H1 (cell line): ENCODE measurements around the gene TOP2B.

Experiments
- CEBPB ChIP-seq: IDR thresholded peaks from 2 replicates; pipeline ENCODE4 v1.6.1; 2012; ENCODE audit warnings: low read depth, low read length
- CHD1 ChIP-seq: IDR thresholded peaks from 2 replicates; pipeline ENCODE4 v1.6.1; 2012; ENCODE audit warnings: low read depth, low read length, improper control_type of control experiment
- HDAC2 ChIP-seq, 2 experiments: fragments of 300-600 bp in 1 of 2; sonication (generic) in 1 of 2; IDR thresholded peaks; 2 replicates each; pipeline ENCODE4 v1.6.1; 2011 to 2012; ENCODE audit warnings: low read depth in 2 of 2, low read length in 2 of 2, mild to moderate bottlenecking in 2 of 2, moderate library complexity in 2 of 2, borderline replicate concordance in 1 of 2, inconsistent platforms in 1 of 2
- MAFK ChIP-seq: IDR thresholded peaks from 2 replicates; pipeline ENCODE4 v1.6.1; 2012; ENCODE audit warnings: low read depth, mild to moderate bottlenecking, improper control_type of control experiment, low read length
- PHF8 ChIP-seq: fragments of 200-600 bp; sonication (generic); conservative IDR thresholded peaks from 2 replicates; pipeline ENCODE4 v1.7.1; 2012; ENCODE audit warnings: low read depth, mild to moderate bottlenecking, inconsistent platforms, low read length, moderate library complexity
- POLR2A ChIP-seq, 2 experiments: IDR thresholded peaks; 1 replicate in 1 of 2; 2 replicates in 1 of 2; pipeline ENCODE4 v1.6.1; 2011; ENCODE audit warnings: low read depth in 2 of 2, low read length in 2 of 2, mild to moderate bottlenecking in 2 of 2; ENCODE audit errors: control extremely low read depth in 1 of 2
- POLR2AphosphoS5 ChIP-seq: IDR thresholded peaks from 2 replicates; pipeline ENCODE4 v1.6.1; 2011; ENCODE audit warnings: low read depth, low read length
- SP2 ChIP-seq: IDR thresholded peaks from 2 replicates; pipeline ENCODE4 v1.6.1; 2012; ENCODE audit warnings: mild to moderate bottlenecking, low read length, inconsistent platforms
- TF ChIP-seq, protein P1 (sequence below), 3 experiments: IDR thresholded peaks; 1 replicate in 2 of 3; 2 replicates in 1 of 3; pipeline versions ENCODE4 v1.5.1 to v1.6.1; 2011; ENCODE audit warnings: low read length in 3 of 3, mild to moderate bottlenecking in 3 of 3, inconsistent platforms in 2 of 3, low read depth in 1 of 3, moderate library complexity in 1 of 3; ENCODE audit not compliant: insufficient read depth in 1 of 3; ENCODE audit errors: control extremely low read depth in 1 of 3
- TF ChIP-seq, protein P2 (sequence below): IDR thresholded peaks from 2 replicates; pipeline ENCODE4 v1.6.1; 2012; ENCODE audit warnings: low read length, inconsistent platforms

DNA sequence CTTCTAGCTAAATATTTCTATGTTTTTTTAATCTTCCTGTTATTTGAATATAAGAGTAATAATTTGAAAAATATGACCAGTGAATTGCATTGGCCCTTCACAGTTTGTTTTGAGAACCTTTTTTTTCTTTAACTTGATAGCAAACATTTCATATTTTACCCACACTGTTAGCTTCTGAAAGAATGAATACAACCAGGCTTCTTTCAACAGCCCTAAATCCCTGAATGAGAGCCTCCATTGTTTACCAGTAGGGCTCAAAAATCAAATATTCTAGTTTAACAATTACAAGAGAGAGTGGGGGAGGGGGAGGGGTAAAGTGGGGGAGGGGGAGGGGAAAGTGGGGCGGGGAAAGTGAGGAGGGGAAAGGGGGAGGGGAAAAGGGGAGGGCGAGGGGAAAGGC is 14.5 kb upstream of the TOP2B start:
- TF ChIP-seq, protein P1, sequence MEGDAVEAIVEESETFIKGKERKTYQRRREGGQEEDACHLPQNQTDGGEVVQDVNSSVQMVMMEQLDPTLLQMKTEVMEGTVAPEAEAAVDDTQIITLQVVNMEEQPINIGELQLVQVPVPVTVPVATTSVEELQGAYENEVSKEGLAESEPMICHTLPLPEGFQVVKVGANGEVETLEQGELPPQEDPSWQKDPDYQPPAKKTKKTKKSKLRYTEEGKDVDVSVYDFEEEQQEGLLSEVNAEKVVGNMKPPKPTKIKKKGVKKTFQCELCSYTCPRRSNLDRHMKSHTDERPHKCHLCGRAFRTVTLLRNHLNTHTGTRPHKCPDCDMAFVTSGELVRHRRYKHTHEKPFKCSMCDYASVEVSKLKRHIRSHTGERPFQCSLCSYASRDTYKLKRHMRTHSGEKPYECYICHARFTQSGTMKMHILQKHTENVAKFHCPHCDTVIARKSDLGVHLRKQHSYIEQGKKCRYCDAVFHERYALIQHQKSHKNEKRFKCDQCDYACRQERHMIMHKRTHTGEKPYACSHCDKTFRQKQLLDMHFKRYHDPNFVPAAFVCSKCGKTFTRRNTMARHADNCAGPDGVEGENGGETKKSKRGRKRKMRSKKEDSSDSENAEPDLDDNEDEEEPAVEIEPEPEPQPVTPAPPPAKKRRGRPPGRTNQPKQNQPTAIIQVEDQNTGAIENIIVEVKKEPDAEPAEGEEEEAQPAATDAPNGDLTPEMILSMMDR (IDR thresholded peaks at IDR 0.05; ENCODE audit: control extremely low read depth in 1 of 3, insufficient read depth in 1 of 3, low read depth in 1 of 3, low read length in 3 of 3) = no peak
- TF ChIP-seq SP2 (no peak), POLR2AphosphoS5 (no peak), POLR2A (IDR thresholded peaks at IDR 0.05; ENCODE audit: control extremely low read depth in 1 of 2, low read depth in 2 of 2, low read length in 2 of 2) (no peak), MAFK (no peak), CEBPB (no peak), HDAC2 (IDR thresholded peaks at IDR 0.05; ENCODE audit: borderline replicate concordance in 1 of 2, low read depth in 2 of 2, low read length in 2 of 2) (no peak), CHD1 (no peak), PHF8 (no peak)
- TF ChIP-seq, protein P2, sequence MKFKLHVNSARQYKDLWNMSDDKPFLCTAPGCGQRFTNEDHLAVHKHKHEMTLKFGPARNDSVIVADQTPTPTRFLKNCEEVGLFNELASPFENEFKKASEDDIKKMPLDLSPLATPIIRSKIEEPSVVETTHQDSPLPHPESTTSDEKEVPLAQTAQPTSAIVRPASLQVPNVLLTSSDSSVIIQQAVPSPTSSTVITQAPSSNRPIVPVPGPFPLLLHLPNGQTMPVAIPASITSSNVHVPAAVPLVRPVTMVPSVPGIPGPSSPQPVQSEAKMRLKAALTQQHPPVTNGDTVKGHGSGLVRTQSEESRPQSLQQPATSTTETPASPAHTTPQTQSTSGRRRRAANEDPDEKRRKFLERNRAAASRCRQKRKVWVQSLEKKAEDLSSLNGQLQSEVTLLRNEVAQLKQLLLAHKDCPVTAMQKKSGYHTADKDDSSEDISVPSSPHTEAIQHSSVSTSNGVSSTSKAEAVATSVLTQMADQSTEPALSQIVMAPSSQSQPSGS = no peak
